CD4-positive, alpha-beta T cell treated with Interleukin-17A for 1 hour (primary cell): ENCODE data around the gene TTLL7.

ENCODE experiments used
- DNase-seq: peaks from one replicate; pipeline ENCODE4 v3.0.0-alpha.2; 2020

The TTLL7 gene

DNA sequence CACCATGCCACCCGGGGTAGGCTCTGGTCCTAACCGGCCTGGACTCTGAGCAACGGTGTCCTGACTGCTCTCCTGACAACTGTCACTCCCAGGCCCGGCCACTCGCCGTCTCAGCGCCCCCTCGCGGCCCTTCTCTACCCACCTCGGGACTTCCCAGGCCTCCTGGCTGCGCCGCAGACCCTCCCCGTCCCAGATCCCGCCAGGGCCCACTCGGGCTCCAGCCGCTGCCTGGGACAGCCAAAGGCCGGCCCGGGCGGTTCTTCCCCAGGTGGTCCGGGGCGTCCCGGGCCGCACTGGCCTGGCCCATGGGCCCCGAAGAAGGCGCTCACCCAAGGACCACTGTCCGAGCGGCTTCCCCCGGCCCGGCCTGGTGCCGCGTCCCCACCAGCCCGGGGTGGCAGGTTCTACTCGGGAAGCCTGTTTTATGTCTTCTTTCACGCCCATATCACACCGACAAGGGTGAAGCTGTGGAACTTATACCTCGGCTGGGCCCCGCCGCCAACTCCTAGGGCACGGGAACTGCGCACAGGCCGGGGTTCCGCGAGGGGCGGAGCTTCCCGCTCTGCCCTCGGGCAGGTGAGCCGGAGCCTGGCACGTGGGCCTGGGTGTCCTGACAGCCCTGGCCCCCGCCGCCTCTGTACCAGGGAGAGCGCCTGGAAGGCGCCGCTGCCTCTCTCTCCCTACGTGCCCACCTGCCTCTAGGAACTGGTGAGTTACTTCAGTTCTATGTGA is 138.3 kb downstream of the TTLL7 start:
- peak; percentile 72 for DNase-seq

GRCh38 chr1:83857716-83858115 is 141.2 kb downstream of the TTLL7 start:
- DNase-seq = no peak

- no peak for DNase-seq
These were observed 141.8 kb downstream of the TTLL7 start for GRCh38 chr1:83857103-83857502.

- no peak for DNase-seq
These were observed 142.6 kb downstream of the TTLL7 start for GRCh38 chr1:83856381-83856780.

- DNase-seq = no peak
These were observed 144.5 kb downstream of the TTLL7 start for GRCh38 chr1:83854456-83854855.

- DNase-seq = no peak
These were observed 148.1 kb downstream of the TTLL7 start for GRCh38 chr1:83850834-83851233.

DNA sequence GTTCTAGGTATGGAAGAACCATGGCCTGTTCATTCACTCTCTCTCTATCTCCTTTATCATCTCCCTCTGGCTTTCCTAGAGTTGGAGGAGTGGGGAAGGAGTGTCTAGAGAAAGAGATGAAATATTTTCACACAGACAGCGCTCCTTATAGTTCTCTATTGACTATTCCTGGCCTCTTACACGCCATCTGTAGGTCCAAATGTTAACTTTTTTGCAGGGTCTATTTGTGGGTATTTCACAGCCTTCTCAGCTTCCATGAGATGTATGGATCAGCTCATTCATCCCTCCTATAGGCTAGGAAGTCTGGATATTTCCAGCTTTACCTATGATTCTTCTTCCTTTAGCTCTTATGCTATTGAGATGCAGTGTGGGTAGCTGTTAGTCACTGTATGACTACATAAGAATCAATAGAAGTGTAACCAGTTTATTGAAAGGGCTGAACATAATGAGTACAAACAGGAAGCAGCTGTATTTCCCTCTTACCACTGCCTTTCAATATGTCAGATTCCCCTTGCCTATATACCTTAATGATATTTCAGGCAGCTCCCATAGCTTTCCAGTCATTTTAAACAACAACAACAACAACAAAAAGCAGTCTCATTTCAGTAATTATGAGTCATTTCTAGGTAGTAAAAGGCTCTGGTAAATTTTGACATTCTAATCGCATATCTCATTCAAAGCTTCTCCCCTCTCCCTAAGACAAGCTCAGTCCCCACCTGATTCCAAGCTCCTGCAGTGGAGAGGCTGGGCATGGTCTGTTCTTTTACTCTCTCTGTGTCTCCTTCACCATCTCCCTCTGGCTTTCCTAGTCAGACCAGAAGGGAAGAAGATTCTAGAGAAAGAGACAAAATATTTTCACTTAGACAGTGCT is 149.5 kb downstream of the TTLL7 start:
- DNase-seq = no peak

- DNase-seq = no peak
These were observed 152.8 kb downstream of the TTLL7 start for GRCh38 chr1:83846138-83846537.

DNA sequence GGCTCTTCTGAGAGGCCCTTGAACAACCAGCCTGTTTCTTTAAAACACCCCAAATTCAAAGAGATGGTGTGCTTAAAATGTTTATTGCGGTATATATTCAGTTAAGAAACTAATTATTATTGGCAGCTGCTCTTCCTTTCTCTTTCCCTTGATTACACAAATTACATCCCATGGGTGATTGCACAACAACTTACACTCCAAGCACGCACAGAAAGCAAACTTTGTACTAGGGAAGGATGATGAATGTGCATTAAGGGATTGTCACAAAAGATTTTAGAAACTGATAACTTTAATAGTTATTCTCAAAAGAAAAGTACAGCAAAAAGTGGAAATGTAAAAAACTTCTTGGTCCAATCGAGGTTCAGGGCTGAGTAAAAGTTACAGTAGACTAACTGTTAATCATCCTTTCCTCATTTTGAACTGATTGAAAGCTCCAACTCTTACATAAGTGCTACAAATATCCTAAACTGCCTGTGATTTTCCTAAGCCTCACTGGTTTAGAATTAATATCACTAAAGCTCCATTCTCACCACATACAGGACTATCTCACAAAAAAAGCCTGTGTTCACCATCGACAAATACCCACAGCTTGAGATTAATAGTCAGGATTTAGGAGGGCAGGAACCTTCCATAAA is 153.4 kb downstream of the TTLL7 start:
- no peak for DNase-seq

DNA sequence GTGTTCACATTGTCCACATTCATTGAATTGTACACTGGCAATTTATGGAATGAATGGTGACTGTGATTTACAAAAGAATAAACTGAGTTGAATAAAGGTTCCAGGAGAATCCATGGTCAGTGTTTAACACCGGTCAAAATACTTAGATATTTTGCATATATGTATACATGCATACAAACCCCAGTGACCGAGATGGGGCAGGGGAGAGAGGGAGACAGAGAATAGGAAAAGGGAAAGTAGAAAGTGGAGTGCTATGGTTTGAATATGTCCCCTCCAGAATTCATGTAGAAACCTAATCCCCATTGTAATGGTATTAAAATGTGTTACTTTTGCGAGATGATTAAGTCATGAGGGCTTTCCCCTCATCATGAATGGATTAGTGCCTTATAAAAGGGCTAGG is 154.4 kb downstream of the TTLL7 start:
- no peak for DNase-seq

DNA sequence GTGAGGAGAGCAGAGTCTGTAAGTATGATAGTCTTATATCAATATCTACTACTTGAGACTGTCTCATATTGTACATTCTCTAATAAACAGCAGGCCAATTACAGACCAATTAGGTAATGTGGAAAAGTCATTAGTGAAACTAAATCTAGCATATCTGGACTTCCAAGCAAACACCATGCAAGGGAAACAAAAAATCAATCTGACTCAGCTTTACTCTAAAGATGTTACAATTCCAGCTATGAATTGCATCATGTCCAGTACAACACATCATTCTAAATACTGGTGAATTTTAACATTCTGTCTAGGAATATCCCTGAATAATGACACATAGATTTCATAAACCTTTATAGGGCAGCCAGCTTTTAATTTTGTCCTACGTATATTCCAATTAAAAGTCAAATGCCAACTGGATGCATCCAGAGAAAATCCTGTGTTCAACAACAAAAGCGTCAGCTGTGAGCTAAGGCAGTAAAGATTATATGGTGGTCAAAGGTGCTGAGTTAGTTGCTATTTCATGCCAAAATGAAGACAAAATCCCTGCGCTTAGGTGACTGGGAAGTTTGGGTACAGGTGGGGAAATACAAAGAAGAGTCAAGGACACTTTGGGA is 159.3 kb downstream of the TTLL7 start:
- no peak for DNase-seq

DNA sequence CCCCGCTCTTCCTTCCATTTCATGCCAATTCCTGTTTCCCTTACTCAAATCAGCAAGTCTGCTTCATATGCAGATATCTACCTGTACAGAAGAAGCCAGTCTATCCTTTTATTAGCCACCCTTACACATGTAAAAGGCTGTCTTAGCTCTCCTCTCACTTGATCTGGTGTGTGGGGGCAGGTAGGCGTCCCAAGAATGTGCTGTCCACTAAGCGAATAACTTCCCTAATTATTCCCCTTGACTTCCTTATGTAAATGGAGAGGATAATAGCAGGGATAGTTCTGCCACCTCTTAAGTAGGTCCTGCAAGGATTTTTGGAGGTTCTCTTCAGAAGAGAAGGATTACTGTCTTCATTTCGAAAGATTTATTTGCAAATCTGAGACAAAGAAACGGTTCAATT is 160.4 kb downstream of the TTLL7 start:
- no peak for DNase-seq

DNA sequence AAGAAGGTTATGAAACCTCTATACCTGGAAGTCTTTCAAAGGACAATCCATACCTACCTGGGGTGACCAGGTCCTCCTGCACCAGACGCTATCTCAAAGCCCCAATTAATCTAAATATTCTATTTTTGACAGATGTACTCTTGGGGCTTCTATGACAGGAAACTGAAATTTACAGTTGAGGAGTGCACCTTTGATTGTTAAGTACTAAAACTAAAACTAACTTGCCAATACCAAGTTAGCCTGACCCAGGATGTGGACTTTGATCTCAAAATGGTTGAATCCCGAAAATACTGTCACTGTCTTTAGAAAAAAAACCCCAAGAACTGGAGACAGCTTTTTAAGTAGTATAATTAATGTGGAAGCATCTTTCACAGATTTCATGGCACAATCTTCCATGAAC is 162.4 kb downstream of the TTLL7 start:
- DNase-seq = no peak

DNA sequence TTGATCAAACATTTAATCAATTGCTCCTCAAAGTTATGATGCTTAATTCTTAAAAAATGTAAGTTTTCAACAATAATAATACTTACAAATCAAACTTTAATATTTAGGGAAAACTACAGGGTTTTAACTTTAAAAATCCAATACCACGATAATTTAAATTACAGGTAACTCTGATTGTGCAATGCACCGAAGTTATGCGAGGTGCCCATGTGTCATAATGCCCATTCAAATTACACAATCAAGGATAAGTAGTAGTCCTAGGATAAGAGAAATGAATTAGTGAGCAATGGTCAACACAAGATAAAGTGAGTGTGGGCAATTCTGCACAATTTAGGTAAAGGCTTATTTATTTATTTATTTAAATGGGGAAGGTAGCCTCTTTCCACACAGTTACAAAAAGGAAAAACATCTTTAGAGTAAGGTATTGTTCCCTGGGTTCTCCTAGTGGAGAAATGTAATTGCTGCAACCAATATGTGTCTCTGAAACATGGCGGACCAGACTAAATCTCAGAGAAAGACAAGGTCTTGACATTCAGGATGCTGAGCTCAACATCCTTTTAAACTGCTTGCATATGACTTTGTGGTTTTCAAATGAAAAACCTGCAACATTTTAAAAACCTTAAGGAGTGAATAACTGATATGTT is 164.2 kb downstream of the TTLL7 start:
- no peak for DNase-seq

- DNase-seq = no peak
These were observed 166.7 kb downstream of the TTLL7 start for GRCh38 chr1:83832194-83832593.

DNA sequence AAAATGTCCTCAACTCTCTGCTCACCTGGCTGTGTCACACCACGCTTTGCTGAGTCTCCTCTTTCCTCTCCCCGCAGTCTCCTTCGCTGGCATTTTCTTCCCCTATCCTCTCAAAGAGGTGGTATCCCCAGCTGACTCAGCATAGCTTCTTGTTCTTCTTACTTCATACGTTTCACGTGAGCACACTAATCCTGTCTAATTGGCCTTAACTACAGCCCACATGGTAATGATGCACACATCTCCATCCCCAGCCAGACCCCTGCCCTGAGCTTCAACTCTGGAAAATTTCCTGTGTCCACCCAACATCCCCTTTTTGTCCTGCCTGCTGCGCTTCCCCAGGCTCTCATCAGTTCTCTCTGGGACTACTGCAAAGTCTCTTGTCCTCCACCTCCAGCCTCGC is 169.8 kb downstream of the TTLL7 start:
- no peak for DNase-seq

GRCh38 chr1:83828456-83828855 is 170.5 kb downstream of the TTLL7 start:
- no peak for DNase-seq

- no peak for DNase-seq
These were observed 171.2 kb downstream of the TTLL7 start for GRCh38 chr1:83827741-83828140.

GRCh38 chr1:83822208-83822607 is 176.7 kb downstream of the TTLL7 start:
- DNase-seq = no peak

GRCh38 chr1:83819436-83819835 is 179.5 kb downstream of the TTLL7 start:
- no peak for DNase-seq

GRCh38 chr1:83818916-83819315 is 180.0 kb downstream of the TTLL7 start:
- peak; percentile 12 for DNase-seq

- DNase-seq = no peak
These were observed 182.1 kb downstream of the TTLL7 start for GRCh38 chr1:83816836-83817235.

GRCh38 chr1:83815330-83815729 is 183.6 kb downstream of the TTLL7 start:
- DNase-seq = no peak
